SK-N-SH (cell line): ENCODE measurements around the gene PECR.

ENCODE experiments used
- CTCF ChIP-seq: fragments of 200-600 bp; sonication (generic); IDR thresholded peaks from 2 replicates; pipeline ENCODE4 v1.6.1; 2017; ENCODE audit warnings: antibody characterized with exemption, mild to moderate bottlenecking, moderate library complexity
- EP300 ChIP-seq, 2 experiments: IDR thresholded peaks; 2 replicates each; pipeline versions ENCODE4 v1.4.0 to v1.6.1; 2012; ENCODE audit warnings: borderline replicate concordance in 1 of 2, low read depth in 1 of 2, low read length in 1 of 2
- EZH2phosphoT487 ChIP-seq: fragments of 200-600 bp; sonication (generic); IDR thresholded peaks from 2 replicates; pipeline ENCODE4 v1.6.1; 2017; ENCODE audit warnings: low read depth, mixed run types, mild to moderate bottlenecking, antibody characterized with exemption, moderate library complexity, borderline replicate concordance
- FOXM1 ChIP-seq: IDR thresholded peaks from 2 replicates; pipeline ENCODE4 v1.4.0; 2012; ENCODE audit warnings: low read depth, mild to moderate bottlenecking
- GABPA ChIP-seq: IDR thresholded peaks from 2 replicates; pipeline ENCODE4 v1.4.0; 2012; ENCODE audit warnings: low read depth, mild to moderate bottlenecking
- MAX ChIP-seq: IDR thresholded peaks from 2 replicates; pipeline ENCODE4 v1.4.0; 2012; ENCODE audit warnings: low read depth
- REST ChIP-seq: IDR thresholded peaks from 2 replicates; pipeline ENCODE4 v1.6.1; 2012; ENCODE audit warnings: mild to moderate bottlenecking, low read depth, low read length, moderate library complexity
- RXRA ChIP-seq: IDR thresholded peaks from 2 replicates; pipeline ENCODE4 v1.4.0; 2012; ENCODE audit warnings: low read depth, mild to moderate bottlenecking, borderline replicate concordance
- USF1 ChIP-seq: IDR thresholded peaks from 2 replicates; pipeline ENCODE4 v1.4.0; 2012; ENCODE audit warnings: low read depth, borderline replicate concordance
- USF2 ChIP-seq: fragments of 150-350 bp; IDR thresholded peaks from 2 replicates; pipeline ENCODE4 v1.6.1; 2017; ENCODE audit warnings: antibody characterized with exemption, low read length, low read depth, borderline replicate concordance

- TF ChIP-seq MAX, result no peak
- no peak for TF ChIP-seq GABPA
- no peak for TF ChIP-seq CTCF
- TF ChIP-seq USF2, result no peak
- TF ChIP-seq RXRA, result no peak
- TF ChIP-seq EZH2phosphoT487, result no peak
- TF ChIP-seq EP300 (IDR thresholded peaks at IDR 0.05; ENCODE audit: borderline replicate concordance in 1 of 2, low read depth in 1 of 2, low read length in 1 of 2), result no peak
- no peak for TF ChIP-seq REST
- no peak for TF ChIP-seq USF1
- TF ChIP-seq FOXM1, result no peak
Observed at GRCh38 chr2:216104691-216105090, 23.1 kb upstream of the PECR start.
